IMR-90 (cell line): Measurements from ENCODE around the gene TJP3. TPM values are rescaled to one million over a fixed set of nuclear protein-coding genes. Genes with fewer than 3 reads are reported as not detected.

Experiments used
- ATAC-seq: fragments of 200-7000 bp; cut with Tn5 transposase; 2 replicates; pipeline ENCODE4 v1.9.1; 2020; ENCODE audit warnings: low read depth, mild to moderate bottlenecking, moderate library complexity
- BruUV-seq: library from RNA; stranded (reverse); fragments of 400-500 nt; replicated peaks from 2 replicates; lab custom pipeline; 2021; lab: Mats Ljungman, UMichigan
- CTCF ChIA-PET: fragments of 300-600 bp; formaldehyde crosslinking; extraction: SDS; loops from one replicate; lab custom pipeline; 2021; ENCODE audit warnings: antibody characterized with exemption; lab: Yijun Ruan, JAX
- POLR2A ChIA-PET: fragments of 300-600 bp; sonication (Branson Sonifier 250); formaldehyde crosslinking; loops from one replicate; lab custom pipeline; 2022; ENCODE audit warnings: antibody characterized with exemption; ENCODE audit not compliant: unreplicated experiment; lab: Charles Lee
- DNase-seq: peaks from one replicate; pipeline ENCODE4 v3.0.0; 2013
- H2AFZ ChIP-seq: replicated peaks from 2 replicates; pipeline ENCODE3; 2013; ENCODE audit warnings: low read length, mild to moderate bottlenecking; ENCODE audit not compliant: poor library complexity
- H2AK5ac ChIP-seq: 2 replicates; pipeline ENCODE4 v1.6.1; 2013; ENCODE audit warnings: low read depth, low read length, inconsistent platforms
- H2AK9ac ChIP-seq: replicated peaks from 2 replicates; pipeline ENCODE3; 2013; ENCODE audit warnings: mild to moderate bottlenecking, low read depth, low read length, moderate library complexity; ENCODE audit not compliant: poor library complexity
- H2BK120ac ChIP-seq: 2 replicates; pipeline ENCODE4 v1.6.1; 2013; ENCODE audit warnings: low read depth, low read length, inconsistent platforms
- H2BK15ac ChIP-seq: 3 replicates; pipeline ENCODE4 v1.6.1; 2013; ENCODE audit warnings: low read depth, low read length, inconsistent platforms
- H2BK20ac ChIP-seq: 2 replicates; pipeline ENCODE4 v1.6.1; 2013; ENCODE audit warnings: low read depth, mild to moderate bottlenecking, inconsistent platforms, low read length, moderate library complexity
- H2BK5ac ChIP-seq: 2 replicates; pipeline ENCODE4 v1.6.1; 2013; ENCODE audit warnings: mild to moderate bottlenecking, low read depth, low read length, inconsistent platforms; ENCODE audit not compliant: poor library complexity, severe bottlenecking
- H3K14ac ChIP-seq: replicated peaks from 2 replicates; pipeline ENCODE4 v1.6.1; 2013; ENCODE audit warnings: low read depth, low read length, inconsistent platforms
- H3K18ac ChIP-seq: 2 replicates; pipeline ENCODE4 v1.6.1; 2013; ENCODE audit warnings: low read depth, low read length, control low read depth
- H3K23ac ChIP-seq: 2 replicates; pipeline ENCODE4 v1.6.1; 2013; ENCODE audit warnings: low read depth, low read length, inconsistent platforms
- H3K27ac ChIP-seq: 2 replicates; pipeline ENCODE4 v1.5.1; 2013; ENCODE audit warnings: mild to moderate bottlenecking, control low read depth, low read length; ENCODE audit not compliant: insufficient read depth
- H3K27me3 ChIP-seq: 2 replicates; pipeline ENCODE4 v1.6.1; 2013; ENCODE audit warnings: low read length; ENCODE audit not compliant: control insufficient read depth, insufficient read depth
- H3K36me3 ChIP-seq: 2 replicates; pipeline ENCODE4 v1.6.1; 2013; ENCODE audit warnings: low read length, mixed read lengths; ENCODE audit not compliant: control insufficient read depth, insufficient read depth
- H3K4ac ChIP-seq: 2 replicates; pipeline ENCODE4 v1.6.1; 2013; ENCODE audit warnings: low read depth, low read length, inconsistent platforms
- H3K4me1 ChIP-seq: 2 replicates; pipeline ENCODE4 v1.6.1; 2013; ENCODE audit warnings: low read length, mixed read lengths; ENCODE audit not compliant: control insufficient read depth, insufficient read depth
- H3K4me2 ChIP-seq: 2 replicates; pipeline ENCODE4 v1.6.1; 2013; ENCODE audit warnings: low read depth, mild to moderate bottlenecking, control low read depth, low read length, moderate library complexity
- H3K4me3 ChIP-seq: 2 replicates; pipeline ENCODE4 v1.5.1; 2013; ENCODE audit warnings: low read depth, mild to moderate bottlenecking, control low read depth, low read length, moderate library complexity; ENCODE audit not compliant: insufficient read depth
- H3K56ac ChIP-seq: 2 replicates; pipeline ENCODE4 v1.6.1; 2013; ENCODE audit warnings: low read length, inconsistent platforms; ENCODE audit not compliant: insufficient read depth; ENCODE audit errors: extremely low read depth
- H3K79me1 ChIP-seq, 2 experiments: 2 replicates each; pipeline ENCODE4 v1.6.1; 2013; ENCODE audit warnings: low read length in 2 of 2, inconsistent platforms in 1 of 2, low read depth in 1 of 2
- H3K9ac ChIP-seq: 2 replicates; pipeline ENCODE4 v1.6.1; 2013; ENCODE audit warnings: low read depth, low read length, control low read depth
- H3K9me1 ChIP-seq: 2 replicates; pipeline ENCODE4 v1.6.1; 2013; ENCODE audit warnings: low read length, inconsistent platforms; ENCODE audit not compliant: insufficient read depth
- H3K9me3 ChIP-seq: 2 replicates; pipeline ENCODE4 v1.6.1; 2013; ENCODE audit warnings: low read length; ENCODE audit not compliant: control insufficient read depth, insufficient read depth
- H4K20me1 ChIP-seq: 2 replicates; pipeline ENCODE4 v1.6.1; 2013; ENCODE audit warnings: low read length, inconsistent platforms; ENCODE audit not compliant: insufficient read depth
- H4K5ac ChIP-seq: 2 replicates; pipeline ENCODE4 v1.6.1; 2013; ENCODE audit warnings: mild to moderate bottlenecking, low read depth, low read length, control low read depth
- H4K8ac ChIP-seq, 2 experiments: 2 replicates each; pipeline ENCODE4 v1.6.1; 2013; ENCODE audit warnings: low read depth in 2 of 2, low read length in 2 of 2, control low read depth in 1 of 2, inconsistent platforms in 1 of 2
- H4K91ac ChIP-seq: 2 replicates; pipeline ENCODE4 v1.6.1; 2013; ENCODE audit warnings: low read depth, low read length, inconsistent platforms; ENCODE audit not compliant: insufficient read depth
- ELK1 ChIP-seq: fragments of 150-350 bp; IDR thresholded peaks from 2 replicates; pipeline ENCODE4 v1.6.1; 2016; ENCODE audit warnings: low read depth, mild to moderate bottlenecking, low read length, moderate library complexity, borderline replicate concordance
- RFX5 ChIP-seq: IDR thresholded peaks from 2 replicates; pipeline ENCODE4 v1.8.0; 2012; ENCODE audit warnings: low read depth, mild to moderate bottlenecking, low read length, moderate library complexity
- USF2 ChIP-seq: fragments of 150-350 bp; IDR thresholded peaks from 2 replicates; pipeline ENCODE4 v1.6.1; 2017; ENCODE audit warnings: mild to moderate bottlenecking, antibody characterized with exemption, low read length, low read depth
- WGBS, 2 experiments: methylation state at CpG; one replicate each; pipeline versions ENCODE4 v1.1.5 to v1.1.7; 2013; ENCODE audit warnings: missing lambda C conversion rate in 2 of 2; ENCODE audit not compliant: insufficient read length in 1 of 2; ENCODE audit errors: extremely low coverage in 2 of 2; 5-methylcytosine and 5-hydroxymethylcytosine counted together
- dilution Hi-C: fragments of 300-500 bp; cut with HindIII; formaldehyde crosslinking; loops from one replicate; pipeline ENCODE4 v1.14.3; 2018; ENCODE audit warnings: low sequenced_read_pairs; ENCODE audit not compliant: unreplicated experiment
- in situ Hi-C: fragments of 300-500 bp; cut with MboI; formaldehyde crosslinking; loops from 3 replicates; pipeline ENCODE4 v1.14.3; 2019; ENCODE audit warnings: low sequenced_read_pairs, inconsistent platforms, mixed read lengths
- intact Hi-C: fragments of 100-400 bp; cut with micrococcal nuclease; formaldehyde crosslinking; loops from 2 replicates; pipeline ENCODE4 v1.10.0; 2022
- polyA plus RNA-seq, 3 experiments: library from polyadenylated mRNA; depleted of rRNA; stranded (reverse); fragments of >200 nt; gene quantifications; 2 replicates each; pipeline ENCODE4 v1.2.3, GENCODE V29; 2012; ENCODE audit warnings: low replicate concordance in 1 of 3
- total RNA-seq: library from RNA; depleted of rRNA; stranded (reverse); fragments of >200 nt; gene quantifications from 2 replicates; pipeline ENCODE4 v1.2.3, GENCODE V29; 2012
- TF ChIP-seq, protein P1 (sequence below): conservative IDR thresholded peaks from 2 replicates; pipeline ENCODE4 v1.5.1; 2012; ENCODE audit warnings: mild to moderate bottlenecking, low read depth, low read length, improper control_type of control experiment

TJP3 gene
- total and polyA plus RNA-seq, 2 of the 4 experiments (the other 2 are of a cell fraction), result not detected

DNA sequence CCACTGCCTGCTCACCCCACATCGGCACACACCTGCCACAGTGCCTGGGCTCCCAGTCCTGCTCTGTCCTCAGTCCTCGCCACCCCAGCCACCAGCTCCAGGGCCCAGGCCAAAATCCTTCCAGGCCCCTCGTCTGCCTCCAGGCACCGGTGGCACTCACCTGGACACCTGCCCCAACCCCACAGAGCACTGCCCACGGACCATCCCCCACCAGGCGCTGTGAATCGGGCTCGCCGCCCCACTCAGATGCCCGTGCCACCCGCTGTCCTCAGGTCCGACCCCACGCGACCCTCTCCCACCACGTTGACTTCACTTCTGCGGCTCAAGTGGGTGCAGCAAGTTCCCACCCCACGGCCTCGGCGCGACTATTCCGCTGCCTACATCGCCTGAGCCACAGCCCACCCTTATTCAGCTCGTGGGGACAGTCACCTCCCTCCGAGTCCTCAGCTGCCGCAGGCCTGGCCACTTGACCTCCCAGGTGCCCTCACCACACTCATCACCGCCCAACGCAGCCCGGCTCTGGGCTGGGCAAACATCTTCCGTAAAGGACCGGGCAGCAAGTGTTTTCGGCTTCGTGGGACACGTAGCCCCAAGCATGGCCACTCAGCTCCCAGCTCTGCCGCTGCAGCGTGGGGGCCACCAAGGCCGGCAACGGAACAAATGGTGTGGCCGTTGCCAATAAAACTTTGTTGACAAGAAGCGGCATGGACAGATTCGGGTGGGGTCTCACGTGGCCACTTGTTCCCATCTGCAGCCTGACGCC lies 13.6 kb upstream of the TJP3 start:
- no peak overlapping the region for H3K4me2 ChIP-seq
- WGBS, 2 experiments, result 91% methylated on average over 36 of the region's 42 CpGs; no CpG with 5 or more reads in 1 of the 2 experiments
- intact Hi-C loops (no loop called here), dilution Hi-C loops (no loop called here), in situ Hi-C loops (no loop called here)
- POLR2A ChIA-PET, result no interaction called here
- no peak for TF ChIP-seq USF2
- TF ChIP-seq RFX5, result no peak
- TF ChIP-seq, protein P1, sequence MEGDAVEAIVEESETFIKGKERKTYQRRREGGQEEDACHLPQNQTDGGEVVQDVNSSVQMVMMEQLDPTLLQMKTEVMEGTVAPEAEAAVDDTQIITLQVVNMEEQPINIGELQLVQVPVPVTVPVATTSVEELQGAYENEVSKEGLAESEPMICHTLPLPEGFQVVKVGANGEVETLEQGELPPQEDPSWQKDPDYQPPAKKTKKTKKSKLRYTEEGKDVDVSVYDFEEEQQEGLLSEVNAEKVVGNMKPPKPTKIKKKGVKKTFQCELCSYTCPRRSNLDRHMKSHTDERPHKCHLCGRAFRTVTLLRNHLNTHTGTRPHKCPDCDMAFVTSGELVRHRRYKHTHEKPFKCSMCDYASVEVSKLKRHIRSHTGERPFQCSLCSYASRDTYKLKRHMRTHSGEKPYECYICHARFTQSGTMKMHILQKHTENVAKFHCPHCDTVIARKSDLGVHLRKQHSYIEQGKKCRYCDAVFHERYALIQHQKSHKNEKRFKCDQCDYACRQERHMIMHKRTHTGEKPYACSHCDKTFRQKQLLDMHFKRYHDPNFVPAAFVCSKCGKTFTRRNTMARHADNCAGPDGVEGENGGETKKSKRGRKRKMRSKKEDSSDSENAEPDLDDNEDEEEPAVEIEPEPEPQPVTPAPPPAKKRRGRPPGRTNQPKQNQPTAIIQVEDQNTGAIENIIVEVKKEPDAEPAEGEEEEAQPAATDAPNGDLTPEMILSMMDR, result no peak
- TF ChIP-seq ELK1, result no peak
- no peak overlapping the region for H3K27ac ChIP-seq
- H2BK15ac ChIP-seq, result no peak overlapping the region
- ATAC-seq (no peak), DNase-seq (no peak)
- H2BK120ac ChIP-seq, result no peak overlapping the region
- H4K5ac ChIP-seq, result no peak overlapping the region
- no peaks in the 10 kb centered on the region for H3K27me3 ChIP-seq
- no peak overlapping the region for H2AFZ ChIP-seq
- peaks cover 6% of the 10 kb centered on the region; the same call in 1 of the 2 replicates for H3K4me1 ChIP-seq
- H3K4me3 ChIP-seq, result no peak overlapping the region
- H3K4ac ChIP-seq, result no peak overlapping the region
- no peak overlapping the region for H2AK5ac ChIP-seq
- peaks cover 11% of the 10 kb centered on the region; the same call in 1 of the 2 replicates for H3K9me1 ChIP-seq
- H3K18ac ChIP-seq, result no peak overlapping the region
- CTCF ChIA-PET, result no interaction called here
- H3K79me1 ChIP-seq, result peaks cover 10 to 76% of the 10 kb centered on the region in 2 experiments
- H3K23ac ChIP-seq, result no peak overlapping the region
- no peak overlapping the region for H4K91ac ChIP-seq
- H2BK5ac ChIP-seq, result no peak overlapping the region
- H4K8ac ChIP-seq, result no peak overlapping the region
- H3K36me3 ChIP-seq, result peaks cover 11% of the 10 kb centered on the region
- H2BK20ac ChIP-seq, result no peak overlapping the region
- H3K9me3 ChIP-seq, result no peaks in the 10 kb centered on the region
- no peak overlapping the region for H3K9ac ChIP-seq
- H3K14ac ChIP-seq, result no peak overlapping the region
- no TSS peak for BruUV-seq
- H2AK9ac ChIP-seq, result no peak overlapping the region
- peaks cover 94% of the 10 kb centered on the region for H4K20me1 ChIP-seq
- no peak overlapping the region for H3K56ac ChIP-seq
